A549 (cell line): ENCODE results near the gene CSNK1D. TPM values are rescaled to one million over a fixed set of nuclear protein-coding genes. Genes with fewer than 3 reads are reported as not detected.
A peak's percentile ranks its signal among the peaks of the same experiment; 100 is the strongest.

Source experiments
- ATAC-seq, 2 experiments: fragments of 200-7000 bp in 1 of 2; fragments of >200 bp in 1 of 2; cut with Nextera tagmentation in 1 of 2; cut with Tn5 transposase in 1 of 2; 3 replicates each; pipeline versions ENCODE4 v1.8.0 to v1.9.1; 2018 to 2020; ENCODE audit warnings: mild to moderate bottlenecking in 1 of 2, moderate library complexity in 1 of 2
- CTCF ChIA-PET: fragments of 300-600 bp; sonication (Branson Sonifier 250); formaldehyde crosslinking; extraction: SDS; loops from one replicate; lab custom pipeline; 2021; ENCODE audit warnings: antibody characterized with exemption, inconsistent platforms; lab: Yijun Ruan, JAX
- POLR2A ChIA-PET: fragments of 350-600 bp; formaldehyde crosslinking; extraction: SDS; loops from one replicate; lab custom pipeline; 2021; ENCODE audit warnings: antibody characterized with exemption, inconsistent platforms; lab: Yijun Ruan, JAX
- DNase-seq, 2 experiments: peaks; one replicate each; pipeline versions ENCODE4 v3.0.0 to v3.0.0-alpha.2; 2011 to 2016; ENCODE audit warnings: low read depth in 1 of 2, low spot score in 1 of 2
- FAIRE-seq: peaks from 2 replicates; lab custom pipeline; 2011; peaks lifted over from hg19 to GRCh38; lab: Jason Lieb, UNC
- H3K27ac ChIP-seq, 2 experiments: fragments of >200 bp; sonication (Bioruptor Twin); formaldehyde crosslinking; 3 replicates each; pipeline ENCODE4 v1.5.1; 2016 to 2017
- H3K4me1 ChIP-seq: fragments of >200 bp; sonication (Bioruptor Twin); formaldehyde crosslinking; 3 replicates; pipeline ENCODE4 v1.6.1; 2016
- H3K4me2 ChIP-seq: fragments of >200 bp; sonication (Bioruptor Twin); formaldehyde crosslinking; 3 replicates; pipeline ENCODE4 v1.6.1; 2016
- H3K4me3 ChIP-seq: fragments of >200 bp; sonication (Bioruptor Twin); formaldehyde crosslinking; 3 replicates; pipeline ENCODE4 v1.5.1; 2016
- H3K9me3 ChIP-seq: fragments of >200 bp; sonication (Bioruptor Twin); formaldehyde crosslinking; 3 replicates; pipeline ENCODE4 v1.6.1; 2016
- EHF ChIP-seq: fragments of 250-450 bp; sonication (Bioruptor Pico); IDR thresholded peaks from 2 replicates; pipeline ENCODE4 v1.5.0; 2020; ENCODE audit warnings: mild to moderate bottlenecking
- ELK1 ChIP-seq: fragments of 150-350 bp; IDR thresholded peaks from 2 replicates; pipeline ENCODE4 v1.6.1; 2014; ENCODE audit warnings: low read depth, mild to moderate bottlenecking, low read length
- ESRRA ChIP-seq: fragments of 150-350 bp; IDR thresholded peaks from 2 replicates; pipeline ENCODE4 v1.6.1; 2014; ENCODE audit warnings: mild to moderate bottlenecking, low read length, borderline replicate concordance
- FOSB ChIP-seq: fragments of 250-450 bp; sonication (Bioruptor Pico); IDR thresholded peaks from 2 replicates; pipeline ENCODE4 v1.5.0; 2020; ENCODE audit warnings: mild to moderate bottlenecking, moderate library complexity
- HDAC2 ChIP-seq: fragments of 200-600 bp; sonication (generic); IDR thresholded peaks from 2 replicates; pipeline ENCODE4 v1.6.1; 2016
- JUNB ChIP-seq: fragments of >200 bp; sonication (Bioruptor Twin); formaldehyde crosslinking; IDR thresholded peaks from 2 replicates; pipeline ENCODE4 v1.6.1; 2016
- MAFK ChIP-seq: fragments of 450-650 bp; IDR thresholded peaks from 2 replicates; pipeline ENCODE4 v1.6.1; 2014; ENCODE audit not compliant: partially characterized antibody
- MAX ChIP-seq: IDR thresholded peaks from 2 replicates; pipeline ENCODE4 v1.6.1; 2012
- MYC ChIP-seq: IDR thresholded peaks from 2 replicates; pipeline ENCODE4 v1.6.1; 2012; ENCODE audit warnings: mild to moderate bottlenecking, inconsistent platforms, low read length, improper control_type of control experiment, borderline replicate concordance
- PBX3 ChIP-seq: IDR thresholded peaks from 2 replicates; pipeline ENCODE4 v1.6.1; 2012
- PHF8 ChIP-seq: fragments of 200-600 bp; sonication (generic); IDR thresholded peaks from 2 replicates; pipeline ENCODE4 v1.6.1; 2016; ENCODE audit warnings: low read depth, mild to moderate bottlenecking, antibody characterized with exemption, moderate library complexity, borderline replicate concordance
- POLR2AphosphoS2 ChIP-seq: conservative IDR thresholded peaks from 2 replicates; pipeline ENCODE4 v1.6.1; 2012; ENCODE audit warnings: low read length, improper control_type of control experiment, inconsistent platforms
- RAD21 ChIP-seq, 2 experiments: fragments of >200 bp in 1 of 2; sonication (Bioruptor Twin) in 1 of 2; formaldehyde crosslinking in 1 of 2; IDR thresholded peaks in 1 of 2; conservative IDR thresholded peaks in 1 of 2; 2 replicates in 1 of 2; 3 replicates in 1 of 2; pipeline ENCODE4 v1.6.1; 2012 to 2018; ENCODE audit warnings: inconsistent platforms in 1 of 2
- REST ChIP-seq: fragments of 200-600 bp; sonication (generic); IDR thresholded peaks from 2 replicates; pipeline ENCODE4 v1.6.1; 2016; ENCODE audit warnings: antibody characterized with exemption, mild to moderate bottlenecking, moderate library complexity
- SREBF2 ChIP-seq: fragments of 450-650 bp; IDR thresholded peaks from 2 replicates; pipeline ENCODE4 v1.6.1; 2014; ENCODE audit warnings: mild to moderate bottlenecking, moderate library complexity
- ZC3H11A ChIP-seq: fragments of 450-650 bp; IDR thresholded peaks from 2 replicates; pipeline ENCODE4 v1.6.1; 2014; ENCODE audit warnings: antibody characterized with exemption, mild to moderate bottlenecking
- WGBS: methylation state at CpG from one replicate; pipeline ENCODE4 v1.1.6; 2017; ENCODE audit errors: missing lambda C conversion rate; 5-methylcytosine and 5-hydroxymethylcytosine counted together
- polyA plus RNA-seq, 4 experiments: library from polyadenylated mRNA; depleted of rRNA in 3 of 4; stranded (reverse); fragments of >200 nt; fragmentation: RNase III in 1 of 4; extraction: RNeasy Plus Mini Kit Qiagen cat#74134 plus additional on column Dnase treatment in 1 of 4; gene quantifications; 2 replicates in 3 of 4; 3 replicates in 1 of 4; pipeline ENCODE4 v1.2.3, GENCODE V29; 2011 to 2017
- TF ChIP-seq, protein P1 (sequence below): fragments of 250-450 bp; sonication (Bioruptor Pico); IDR thresholded peaks from 2 replicates; pipeline ENCODE4 v1.5.0; 2021; ENCODE audit warnings: mild to moderate bottlenecking, moderate library complexity, borderline replicate concordance
- TF ChIP-seq, protein P2 (sequence below): fragments of >200 bp; sonication (Bioruptor Twin); formaldehyde crosslinking; IDR thresholded peaks from 3 replicates; pipeline ENCODE4 v1.5.1; 2016
- TF ChIP-seq, protein P3 (sequence below): fragments of 450-650 bp; IDR thresholded peaks from 2 replicates; pipeline ENCODE4 v1.6.1; 2014; ENCODE audit warnings: antibody characterized with exemption

Gene CSNK1D
- polyA plus RNA-seq, 2 of the 4 experiments (the other 2 are of a cell fraction) = 130 to 163 TPM

DNA sequence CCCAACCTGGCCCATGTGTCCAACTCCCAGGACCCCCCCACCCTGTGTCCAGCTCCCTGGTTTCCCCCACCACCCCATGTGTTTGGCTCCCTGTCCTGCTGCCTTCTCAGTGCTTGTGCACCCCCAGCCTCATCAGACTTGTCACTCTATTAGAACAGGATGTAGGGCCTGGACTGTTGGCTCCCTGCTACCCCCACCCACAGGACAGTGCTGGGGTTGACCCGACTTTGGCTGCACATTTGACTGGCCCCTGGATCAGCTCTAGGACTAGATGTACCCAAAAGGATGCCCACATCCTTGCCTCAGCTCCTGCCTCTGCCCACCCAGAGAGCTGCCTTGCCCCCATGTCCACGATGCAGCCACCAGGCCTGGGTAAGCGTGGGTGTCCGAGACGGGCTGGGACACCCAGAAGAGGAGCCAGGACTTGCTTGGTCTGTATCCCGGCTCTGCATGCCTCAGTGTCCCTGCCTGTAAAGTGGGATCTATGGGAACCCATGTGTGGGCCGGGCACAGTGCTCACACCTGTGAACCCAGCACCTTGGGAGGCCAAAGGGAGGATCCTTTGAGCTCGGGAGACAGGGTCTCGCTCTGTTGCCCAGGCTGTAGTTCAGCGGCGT is 59.4 kb downstream of the CSNK1D start:
- peak overlapping the region; percentile 93 for H3K4me2 ChIP-seq
- CTCF ChIA-PET = interaction anchor here (1.0 to 4.8 kb wide), 8 partner anchors 9 to 184 kb away, joined by 3 to 38 read pairs (median 5); partner anchors contain the start of gene SLC16A3
- H3K4me3 ChIP-seq = no peak overlapping the region; the same call in 2 of the 3 replicates
- no peak; a peak in 1 of 6 replicates for ATAC-seq
- no peaks in the 10 kb centered on the region for H3K9me3 ChIP-seq
- peaks cover 63% of the 10 kb centered on the region for H3K4me1 ChIP-seq
- TF ChIP-seq RAD21 (conservative IDR thresholded peaks at IDR 0.05 in 1 of 2, IDR thresholded peaks at IDR 0.05 in 1 of 2) (no peak), EHF (no peak), ESRRA (no peak), JUNB (no peak), SREBF2 (no peak), ZC3H11A (no peak), ELK1 (no peak), MAFK (no peak), MYC (no peak), REST (no peak), POLR2AphosphoS2 (no peak)
- TF ChIP-seq, protein P1, sequence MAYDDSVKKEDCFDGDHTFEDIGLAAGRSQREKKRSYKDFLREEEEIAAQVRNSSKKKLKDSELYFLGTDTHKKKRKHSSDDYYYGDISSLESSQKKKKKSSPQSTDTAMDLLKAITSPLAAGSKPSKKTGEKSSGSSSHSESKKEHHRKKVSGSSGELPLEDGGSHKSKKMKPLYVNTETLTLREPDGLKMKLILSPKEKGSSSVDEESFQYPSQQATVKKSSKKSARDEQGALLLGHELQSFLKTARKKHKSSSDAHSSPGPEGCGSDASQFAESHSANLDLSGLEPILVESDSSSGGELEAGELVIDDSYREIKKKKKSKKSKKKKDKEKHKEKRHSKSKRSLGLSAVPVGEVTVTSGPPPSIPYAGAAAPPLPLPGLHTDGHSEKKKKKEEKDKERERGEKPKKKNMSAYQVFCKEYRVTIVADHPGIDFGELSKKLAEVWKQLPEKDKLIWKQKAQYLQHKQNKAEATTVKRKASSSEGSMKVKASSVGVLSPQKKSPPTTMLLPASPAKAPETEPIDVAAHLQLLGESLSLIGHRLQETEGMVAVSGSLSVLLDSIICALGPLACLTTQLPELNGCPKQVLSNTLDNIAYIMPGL (CRISPR knock-in tag) = no peak
- TF ChIP-seq, protein P2, sequence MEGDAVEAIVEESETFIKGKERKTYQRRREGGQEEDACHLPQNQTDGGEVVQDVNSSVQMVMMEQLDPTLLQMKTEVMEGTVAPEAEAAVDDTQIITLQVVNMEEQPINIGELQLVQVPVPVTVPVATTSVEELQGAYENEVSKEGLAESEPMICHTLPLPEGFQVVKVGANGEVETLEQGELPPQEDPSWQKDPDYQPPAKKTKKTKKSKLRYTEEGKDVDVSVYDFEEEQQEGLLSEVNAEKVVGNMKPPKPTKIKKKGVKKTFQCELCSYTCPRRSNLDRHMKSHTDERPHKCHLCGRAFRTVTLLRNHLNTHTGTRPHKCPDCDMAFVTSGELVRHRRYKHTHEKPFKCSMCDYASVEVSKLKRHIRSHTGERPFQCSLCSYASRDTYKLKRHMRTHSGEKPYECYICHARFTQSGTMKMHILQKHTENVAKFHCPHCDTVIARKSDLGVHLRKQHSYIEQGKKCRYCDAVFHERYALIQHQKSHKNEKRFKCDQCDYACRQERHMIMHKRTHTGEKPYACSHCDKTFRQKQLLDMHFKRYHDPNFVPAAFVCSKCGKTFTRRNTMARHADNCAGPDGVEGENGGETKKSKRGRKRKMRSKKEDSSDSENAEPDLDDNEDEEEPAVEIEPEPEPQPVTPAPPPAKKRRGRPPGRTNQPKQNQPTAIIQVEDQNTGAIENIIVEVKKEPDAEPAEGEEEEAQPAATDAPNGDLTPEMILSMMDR = no peak
- POLR2A ChIA-PET = interaction anchor here (1.6 kb wide), 1 partner anchor 15 kb away, joined by 5 read pairs; the partner anchor contains the start of gene SLC16A3
- no peak for DNase-seq
- WGBS = 92% methylated on average over 10 of the region's 11 CpGs
- H3K27ac ChIP-seq = peak overlapping the region; percentile 95 to 96
- no peak for FAIRE-seq

DNA sequence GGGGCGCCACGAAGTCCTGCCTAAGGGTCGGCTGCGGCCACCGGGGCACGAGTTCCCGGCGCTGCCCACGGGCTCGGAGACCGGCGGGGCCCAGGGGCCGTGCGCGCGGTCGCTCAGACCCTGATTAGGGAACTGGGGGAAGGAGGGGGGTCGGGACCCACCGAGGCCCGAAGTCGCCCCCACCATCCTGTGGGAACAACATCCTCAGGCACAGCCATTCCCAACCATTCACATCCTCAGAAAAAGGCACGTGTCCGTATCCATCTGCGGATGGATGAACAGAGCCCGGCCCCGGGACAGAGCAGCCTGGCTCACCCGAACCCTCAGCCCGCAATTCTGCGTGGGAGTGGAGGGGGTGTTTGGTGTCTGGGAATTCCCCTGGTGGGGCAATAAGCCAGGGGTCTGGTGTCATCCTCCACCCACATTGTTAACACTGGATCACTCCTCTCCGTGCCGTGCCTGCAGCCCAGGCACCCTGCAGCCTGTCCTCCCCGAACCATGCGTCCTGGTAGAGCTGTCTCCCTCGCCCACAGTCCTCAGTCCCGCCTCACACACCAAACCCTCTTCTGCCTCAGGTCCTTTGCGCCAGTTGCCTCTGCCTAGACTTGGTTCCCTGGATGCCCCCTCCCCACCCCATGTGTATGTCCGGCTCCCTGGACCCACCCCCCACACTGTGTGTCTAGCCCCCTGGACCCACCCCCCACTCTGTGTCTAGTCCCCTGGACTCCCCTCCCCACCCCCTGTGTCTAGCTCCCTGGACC is 60.1 kb downstream of the CSNK1D start:
- H3K27ac ChIP-seq = peak overlapping the region; percentile 95 to 96
- H3K4me2 ChIP-seq = peak overlapping the region; percentile 93
- H3K4me3 ChIP-seq = peak overlapping the region; percentile 78
- no peaks in the 10 kb centered on the region for H3K9me3 ChIP-seq
- WGBS = 5% methylated on average over 35 of the region's 37 CpGs
- CTCF ChIA-PET = interaction anchor here (1.0 to 4.8 kb wide), 7 partner anchors 8 to 109 kb away, joined by 3 to 38 read pairs (median 3); no protein-coding TSS in a partner anchor
- peaks cover 57% of the 10 kb centered on the region for H3K4me1 ChIP-seq
- ATAC-seq (peak; percentile 77), DNase-seq (peak; percentile 84 to 97), FAIRE-seq (no peak)
- POLR2A ChIA-PET = no interaction called here
- TF ChIP-seq HDAC2 = no peak
- no peak for TF ChIP-seq SREBF2
- 0 out of 2 replicates have a peak, but pooled peaks have one; percentile 35 for TF ChIP-seq FOSB
- peak; percentile 90 for TF ChIP-seq MAX
- TF ChIP-seq ELK1 = no peak
- TF ChIP-seq PBX3 = no peak
- TF ChIP-seq, protein P3, sequence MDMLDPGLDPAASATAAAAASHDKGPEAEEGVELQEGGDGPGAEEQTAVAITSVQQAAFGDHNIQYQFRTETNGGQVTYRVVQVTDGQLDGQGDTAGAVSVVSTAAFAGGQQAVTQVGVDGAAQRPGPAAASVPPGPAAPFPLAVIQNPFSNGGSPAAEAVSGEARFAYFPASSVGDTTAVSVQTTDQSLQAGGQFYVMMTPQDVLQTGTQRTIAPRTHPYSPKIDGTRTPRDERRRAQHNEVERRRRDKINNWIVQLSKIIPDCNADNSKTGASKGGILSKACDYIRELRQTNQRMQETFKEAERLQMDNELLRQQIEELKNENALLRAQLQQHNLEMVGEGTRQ = peak; percentile 91
- peak; percentile 55 for TF ChIP-seq PHF8
